Measurements from ENCODE around the gene ATP8B4.

DNA sequence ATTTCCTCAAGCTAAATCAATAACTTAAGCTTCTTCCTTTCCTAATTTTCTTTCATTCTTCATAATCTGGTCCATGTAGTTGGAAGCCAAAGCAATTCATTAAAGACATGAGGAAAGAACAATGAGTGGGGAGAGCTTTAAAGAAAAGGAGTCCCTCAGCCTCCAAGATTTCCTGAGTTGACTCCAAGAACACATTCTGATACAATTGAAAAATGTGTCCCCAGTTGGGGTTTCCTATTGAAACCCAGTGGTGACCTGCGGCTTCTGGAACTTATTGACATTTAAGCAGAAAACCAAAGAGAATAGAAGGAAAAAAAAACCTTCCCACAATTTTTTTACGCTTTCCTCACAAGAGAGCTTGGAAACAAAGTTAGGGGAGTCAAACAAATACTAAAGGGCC is 37.0 kb downstream of the ATP8B4 start:
- TF ChIP-seq, protein P1, sequence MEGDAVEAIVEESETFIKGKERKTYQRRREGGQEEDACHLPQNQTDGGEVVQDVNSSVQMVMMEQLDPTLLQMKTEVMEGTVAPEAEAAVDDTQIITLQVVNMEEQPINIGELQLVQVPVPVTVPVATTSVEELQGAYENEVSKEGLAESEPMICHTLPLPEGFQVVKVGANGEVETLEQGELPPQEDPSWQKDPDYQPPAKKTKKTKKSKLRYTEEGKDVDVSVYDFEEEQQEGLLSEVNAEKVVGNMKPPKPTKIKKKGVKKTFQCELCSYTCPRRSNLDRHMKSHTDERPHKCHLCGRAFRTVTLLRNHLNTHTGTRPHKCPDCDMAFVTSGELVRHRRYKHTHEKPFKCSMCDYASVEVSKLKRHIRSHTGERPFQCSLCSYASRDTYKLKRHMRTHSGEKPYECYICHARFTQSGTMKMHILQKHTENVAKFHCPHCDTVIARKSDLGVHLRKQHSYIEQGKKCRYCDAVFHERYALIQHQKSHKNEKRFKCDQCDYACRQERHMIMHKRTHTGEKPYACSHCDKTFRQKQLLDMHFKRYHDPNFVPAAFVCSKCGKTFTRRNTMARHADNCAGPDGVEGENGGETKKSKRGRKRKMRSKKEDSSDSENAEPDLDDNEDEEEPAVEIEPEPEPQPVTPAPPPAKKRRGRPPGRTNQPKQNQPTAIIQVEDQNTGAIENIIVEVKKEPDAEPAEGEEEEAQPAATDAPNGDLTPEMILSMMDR (IDR thresholded peaks at IDR 0.05) = no peak
- no peak for TF ChIP-seq POLR2A (IDR thresholded peaks at IDR 0.05)
